GM21786 (cell line): ENCODE data around the gene EYA4.
"Not testable (repeated sequence)": the region's sequence is repeated elsewhere in the genome, so short reads cannot be mapped to it uniquely, and the experiment has no call there.

ENCODE experiments used
- ATAC-seq: cut with Tn5 transposase; IDR thresholded peaks from one replicate; pipeline ENCODE4 v1.9.1; 2021; ENCODE audit not compliant: unreplicated experiment

The EYA4 gene

DNA sequence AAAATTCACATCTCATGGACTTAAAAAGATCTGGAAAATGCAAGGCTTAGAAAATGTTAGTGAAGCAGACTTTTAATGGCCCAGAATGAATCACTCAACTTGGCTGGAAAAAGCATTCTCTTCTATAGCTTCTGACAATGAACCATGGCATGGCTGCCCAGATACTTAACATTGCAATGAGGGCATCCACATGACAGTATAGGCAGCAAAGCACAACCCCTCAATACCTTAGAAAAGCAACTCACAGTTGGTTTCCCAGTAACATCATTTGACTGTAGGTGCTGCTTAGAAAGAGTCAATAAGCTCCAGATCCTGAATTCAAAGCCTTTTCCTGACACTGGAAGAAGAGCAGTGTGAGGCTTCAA lies 155.8 kb downstream of the EYA4 start:
- ATAC-seq: no peak

- ATAC-seq: not testable (repeated sequence)
These were observed 156.4 kb downstream of the EYA4 start for GRCh38 chr6:133397601-133398000.

- no peak for ATAC-seq
These were observed 158.3 kb downstream of the EYA4 start for GRCh38 chr6:133399426-133399825.

GRCh38 chr6:133404151-133404550 lies 163.0 kb downstream of the EYA4 start:
- ATAC-seq: no peak

DNA sequence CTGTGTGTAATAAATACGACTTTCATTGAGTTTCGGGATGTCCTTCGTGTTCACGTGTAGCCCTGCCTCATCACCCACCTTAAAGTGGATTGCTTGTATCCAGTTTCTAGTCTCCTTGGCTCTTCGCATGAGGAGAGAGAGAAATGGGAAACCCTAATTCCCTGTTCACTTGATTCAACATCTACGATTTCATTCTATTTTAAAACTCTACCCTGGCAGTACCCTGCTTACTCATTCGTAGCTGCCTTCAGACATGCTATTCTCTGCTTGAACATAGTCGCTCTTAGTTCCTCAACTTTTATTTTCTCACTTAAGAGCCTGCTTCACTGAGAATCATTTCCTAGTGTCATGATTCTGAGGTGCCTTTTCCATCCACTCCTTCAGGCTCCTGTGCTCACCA lies 163.6 kb downstream of the EYA4 start:
- no peak for ATAC-seq

GRCh38 chr6:133407320-133408100 lies 166.4 kb downstream of the EYA4 start:
- no peak for ATAC-seq

- no peak for ATAC-seq
These were observed 167.0 kb downstream of the EYA4 start for GRCh38 chr6:133408132-133408531.

DNA sequence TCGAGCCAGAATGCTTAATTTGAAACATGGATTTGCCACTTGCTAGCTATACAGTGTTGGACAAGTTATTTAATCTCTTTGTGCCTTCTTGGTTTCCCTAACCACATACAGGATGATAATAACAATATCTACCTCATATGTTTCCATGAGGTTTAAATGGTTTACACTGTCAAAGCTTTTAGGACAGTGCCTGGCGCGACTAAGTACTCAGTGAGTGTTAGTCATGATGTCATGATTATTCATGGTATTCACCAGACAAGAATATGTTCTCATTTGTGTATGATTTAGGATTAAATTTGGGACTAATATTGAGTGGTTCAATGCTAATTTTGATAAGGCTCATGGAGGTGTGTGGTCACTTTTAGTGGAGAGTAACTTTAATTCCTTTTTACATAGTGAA lies 167.4 kb downstream of the EYA4 start:
- ATAC-seq: no peak

DNA sequence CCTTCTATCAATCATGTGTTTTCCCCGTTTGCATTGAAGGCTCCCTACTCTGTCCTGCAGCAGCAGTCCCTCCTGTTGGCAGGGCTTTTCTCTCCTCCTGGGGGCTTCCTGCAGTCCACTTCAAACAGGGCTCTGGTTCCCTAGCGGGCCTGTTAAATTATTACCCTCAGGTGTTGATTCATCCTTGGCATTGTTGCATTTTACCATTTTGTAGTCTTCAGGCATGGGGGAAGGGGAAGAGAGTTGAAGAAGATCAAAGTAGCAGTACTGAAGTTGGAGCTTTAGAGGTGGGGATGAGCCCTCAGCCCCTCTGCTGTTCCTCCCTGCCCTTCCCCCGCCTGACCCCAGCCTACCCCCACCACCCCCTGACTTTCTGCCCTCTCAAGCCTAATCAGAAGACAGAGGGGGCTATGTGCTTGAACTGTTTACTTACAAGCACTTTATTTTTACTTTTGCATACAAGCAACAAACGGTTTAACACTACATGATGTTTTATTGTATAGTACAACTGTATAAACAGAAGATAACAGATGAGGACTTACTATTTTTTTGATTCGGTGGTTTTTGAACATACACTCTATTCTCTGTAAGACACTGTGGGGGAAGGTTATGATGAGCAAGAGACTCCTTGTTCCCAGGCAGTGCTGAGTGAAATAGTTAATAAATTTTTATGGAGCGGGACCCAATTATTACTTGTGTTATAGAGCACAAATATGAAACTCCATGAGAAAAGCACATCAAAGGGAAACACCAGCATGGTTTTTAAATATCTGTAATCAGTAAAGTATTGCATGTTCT lies 169.7 kb downstream of the EYA4 start:
- ATAC-seq: no peak

DNA sequence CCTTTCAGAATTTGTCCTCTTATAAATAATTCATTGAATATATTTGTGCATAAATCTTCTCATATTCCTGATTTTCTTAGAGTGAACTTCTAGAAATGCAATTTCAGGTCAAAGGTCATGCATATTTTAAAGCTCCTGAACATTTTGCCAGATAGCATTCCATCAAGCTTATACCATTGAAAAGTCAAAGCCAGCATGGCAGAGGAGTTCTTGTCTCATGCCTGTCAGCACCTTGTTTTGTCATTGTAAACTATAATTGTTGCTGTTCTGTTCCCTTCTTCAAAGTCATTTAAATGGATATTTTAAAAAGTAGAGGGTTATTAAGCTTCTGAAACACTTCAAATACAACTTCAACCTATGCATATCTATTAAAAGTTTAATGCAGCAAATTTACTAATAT lies 170.6 kb downstream of the EYA4 start:
- ATAC-seq: no peak

DNA sequence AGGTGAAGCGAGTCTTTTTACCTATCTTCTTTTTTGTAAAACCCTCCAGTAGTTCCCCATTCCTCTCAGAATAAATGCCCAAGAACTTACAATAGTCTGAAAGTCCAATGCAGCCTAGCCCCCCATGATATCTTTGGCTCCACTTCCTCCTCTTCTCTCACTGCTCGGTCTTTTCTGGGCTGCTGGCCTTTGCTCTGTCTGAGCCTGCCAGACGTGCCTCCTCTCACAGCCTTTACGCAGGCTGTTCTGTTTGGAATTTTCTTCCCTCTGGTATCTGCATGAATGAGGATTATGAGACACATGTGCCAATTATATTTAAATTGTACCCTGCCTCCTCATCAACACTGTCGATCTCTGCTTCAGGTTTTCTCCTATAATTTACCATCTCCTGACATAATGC lies 174.1 kb downstream of the EYA4 start:
- ATAC-seq: no peak

DNA sequence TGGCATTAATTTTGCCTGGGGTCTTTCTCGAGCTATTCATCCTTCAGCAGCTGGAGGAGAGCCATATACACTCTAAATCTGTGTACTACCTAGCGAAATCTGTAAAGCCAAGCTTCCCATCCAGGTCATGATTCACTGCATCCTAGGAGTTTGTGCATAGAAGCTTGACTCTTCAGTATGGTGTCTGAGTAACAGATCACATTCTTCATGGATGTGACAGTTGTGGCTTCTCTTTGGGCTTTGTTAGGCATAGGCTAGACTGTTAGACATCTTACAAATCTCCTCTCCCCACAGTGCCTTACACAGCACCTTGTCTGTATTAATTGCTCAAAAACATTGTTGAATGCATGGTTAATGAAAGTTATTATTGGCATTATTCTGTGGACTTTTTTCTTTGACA lies 177.0 kb downstream of the EYA4 start:
- no peak for ATAC-seq

DNA sequence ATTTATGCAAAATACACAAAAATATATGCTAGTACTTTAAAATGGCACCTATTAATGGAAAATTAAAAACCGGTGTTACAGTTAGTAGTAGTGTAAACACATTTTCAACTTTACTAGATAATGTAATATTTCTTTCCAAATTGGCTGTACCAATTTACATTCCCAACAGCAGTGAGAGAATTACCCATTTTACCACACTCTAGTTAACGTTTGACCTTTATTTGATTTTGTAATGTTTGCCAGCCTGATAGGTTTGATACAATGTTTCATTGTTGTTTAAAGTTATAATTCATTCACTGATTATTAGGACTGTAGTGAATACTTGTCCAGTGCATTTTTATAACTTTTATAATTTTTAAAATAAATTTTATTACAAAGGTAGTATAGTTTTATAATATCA lies 182.1 kb downstream of the EYA4 start:
- ATAC-seq: no peak

DNA sequence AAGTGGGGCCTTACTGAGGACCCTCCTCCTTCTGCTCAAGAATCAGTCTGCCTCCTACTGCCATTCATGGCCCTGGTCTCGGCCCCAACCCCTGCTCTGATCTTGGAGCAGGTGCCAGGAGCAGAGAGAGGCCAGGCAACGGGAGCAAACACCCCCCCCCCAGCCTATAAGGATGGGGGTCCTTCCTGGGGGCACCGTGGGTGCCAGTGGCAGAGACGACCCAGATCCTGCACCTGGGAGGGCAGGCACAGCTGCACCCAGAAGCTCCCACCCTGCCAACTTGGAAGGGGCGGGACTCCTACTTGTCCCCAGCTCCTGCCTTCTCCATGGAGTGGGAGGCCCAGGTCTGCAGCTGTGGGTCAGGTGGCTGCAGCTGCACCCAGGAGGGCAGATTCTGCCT lies 183.2 kb downstream of the EYA4 start:
- no peak for ATAC-seq

DNA sequence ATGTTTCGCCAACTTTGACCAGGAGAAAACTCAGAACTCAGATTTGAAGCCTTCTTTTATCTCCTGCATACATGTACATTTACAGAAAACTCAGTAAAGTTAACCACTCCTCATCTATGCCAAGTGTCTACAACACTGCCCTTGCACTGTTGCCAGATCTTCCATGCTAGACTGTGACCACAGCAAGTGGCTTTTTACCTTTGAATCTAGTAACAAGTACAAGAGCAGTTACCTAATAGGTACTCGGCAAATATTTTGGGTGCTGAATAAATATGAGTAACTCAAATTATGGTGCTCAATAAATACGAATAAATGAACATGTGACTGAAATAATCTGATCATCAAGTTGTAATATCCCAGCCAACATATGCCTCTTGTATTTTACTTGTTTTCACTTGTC lies 184.9 kb downstream of the EYA4 start:
- ATAC-seq: no peak

GRCh38 chr6:133428295-133428694 lies 187.1 kb downstream of the EYA4 start:
- ATAC-seq: no peak

GRCh38 chr6:133430530-133430929 lies 189.4 kb downstream of the EYA4 start:
- no peak for ATAC-seq

DNA sequence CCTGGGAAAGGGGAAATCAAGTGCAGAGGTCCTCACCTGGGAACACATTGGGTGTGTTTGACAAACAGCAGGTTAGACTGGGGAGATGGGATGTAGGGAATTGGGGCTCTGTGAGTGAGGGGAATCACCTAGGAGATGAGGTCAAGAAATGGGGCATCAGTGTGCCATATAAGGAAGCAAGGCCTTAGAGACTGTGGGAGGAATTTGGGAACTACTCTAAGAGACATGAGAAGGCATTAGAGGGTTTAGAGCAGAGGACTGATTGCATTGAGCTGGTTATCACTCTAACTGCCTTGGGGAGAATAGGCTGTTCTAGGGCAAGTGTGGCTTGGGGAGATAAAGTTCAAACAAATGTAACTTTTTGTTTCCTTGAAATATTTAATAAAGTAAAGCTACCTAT lies 189.9 kb downstream of the EYA4 start:
- no peak for ATAC-seq

DNA sequence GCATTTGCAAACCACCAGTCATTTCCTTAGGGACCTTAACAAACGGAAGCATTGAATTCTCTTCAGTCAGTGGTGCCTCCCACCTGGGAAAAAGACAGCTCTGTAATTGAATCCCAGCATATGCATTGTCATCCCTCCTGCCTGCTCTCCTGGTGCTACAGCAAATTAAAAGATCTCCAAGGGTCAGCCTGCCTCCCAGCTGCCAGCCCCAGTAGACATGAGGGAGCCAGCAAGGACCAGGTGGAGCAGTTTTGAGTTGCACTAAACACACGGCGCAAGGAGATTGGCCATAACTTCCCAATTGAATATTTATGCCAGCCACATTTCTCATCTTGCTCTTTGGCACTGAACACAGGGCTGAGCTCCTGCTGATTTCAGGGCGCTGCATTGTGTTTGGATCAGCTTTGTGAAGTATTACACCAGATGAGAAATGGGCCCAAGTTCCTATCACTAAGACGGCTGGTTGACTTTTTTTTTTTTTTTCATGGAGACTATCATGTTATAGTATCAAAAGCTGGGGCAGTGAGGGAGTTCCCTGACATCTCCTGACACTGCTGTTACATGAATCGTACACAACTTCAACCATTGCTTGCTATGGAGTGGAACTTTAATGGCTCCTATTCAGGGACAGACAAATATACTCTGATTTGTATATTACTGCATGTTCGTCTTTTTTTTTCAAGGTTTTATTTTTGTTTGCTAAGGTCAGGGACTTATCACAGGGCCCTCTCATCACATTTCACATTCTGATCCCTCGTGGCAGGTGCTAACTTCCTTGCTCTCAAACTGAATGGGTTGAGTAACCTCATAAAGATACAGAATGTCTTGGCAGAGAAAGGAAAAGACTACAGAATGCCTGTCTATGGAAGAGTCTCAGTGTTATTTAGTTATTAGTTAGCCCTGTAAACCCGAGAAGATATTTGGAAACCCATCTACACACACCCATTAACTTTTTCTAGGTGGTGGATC lies 191.1 kb downstream of the EYA4 start:
- ATAC-seq: no peak

DNA sequence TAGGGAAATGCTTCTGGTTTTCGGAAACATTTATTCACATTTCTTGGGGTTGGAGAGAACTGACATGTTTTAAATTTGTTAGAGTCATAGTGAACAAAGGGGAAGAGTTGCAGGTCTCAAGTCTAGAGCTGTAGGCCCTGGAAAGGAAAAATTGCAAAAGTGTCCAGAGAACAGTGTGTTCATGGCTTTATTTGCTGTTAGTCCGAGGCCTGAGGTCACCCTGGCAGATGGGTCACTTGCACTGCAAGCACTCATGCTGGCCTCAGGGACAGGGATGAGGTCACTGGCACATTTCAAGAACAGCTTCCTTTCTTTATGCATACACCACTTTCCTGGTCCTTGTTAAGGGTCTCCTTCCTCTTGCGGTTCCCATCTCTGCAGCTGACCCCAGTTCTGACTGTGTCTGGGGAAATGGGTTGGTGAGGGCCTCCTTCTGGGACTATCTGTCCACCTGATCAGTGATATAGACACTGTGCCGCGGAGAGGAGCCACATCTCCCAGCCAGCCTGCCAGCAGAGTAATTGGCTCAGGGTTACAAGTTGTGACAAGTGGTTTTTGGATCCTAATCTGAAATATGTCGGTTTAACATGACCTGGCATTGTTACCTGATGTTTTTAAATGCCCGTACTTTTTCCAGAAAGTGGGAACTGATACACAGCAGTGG lies 194.0 kb downstream of the EYA4 start:
- no peak for ATAC-seq

GRCh38 chr6:133436652-133437051 lies 195.5 kb downstream of the EYA4 start:
- no peak for ATAC-seq
